NCI-H82 treated with DMSO at 0.1 percent for 48 hours (cell line): ENCODE measurements around the gene TNS1.

ENCODE experiments used
- DNase-seq: peaks from one replicate; lab custom pipeline; 2025; ENCODE audit not compliant: unreplicated experiment; lab: John Stamatoyannopoulos, UW

The TNS1 gene

DNA sequence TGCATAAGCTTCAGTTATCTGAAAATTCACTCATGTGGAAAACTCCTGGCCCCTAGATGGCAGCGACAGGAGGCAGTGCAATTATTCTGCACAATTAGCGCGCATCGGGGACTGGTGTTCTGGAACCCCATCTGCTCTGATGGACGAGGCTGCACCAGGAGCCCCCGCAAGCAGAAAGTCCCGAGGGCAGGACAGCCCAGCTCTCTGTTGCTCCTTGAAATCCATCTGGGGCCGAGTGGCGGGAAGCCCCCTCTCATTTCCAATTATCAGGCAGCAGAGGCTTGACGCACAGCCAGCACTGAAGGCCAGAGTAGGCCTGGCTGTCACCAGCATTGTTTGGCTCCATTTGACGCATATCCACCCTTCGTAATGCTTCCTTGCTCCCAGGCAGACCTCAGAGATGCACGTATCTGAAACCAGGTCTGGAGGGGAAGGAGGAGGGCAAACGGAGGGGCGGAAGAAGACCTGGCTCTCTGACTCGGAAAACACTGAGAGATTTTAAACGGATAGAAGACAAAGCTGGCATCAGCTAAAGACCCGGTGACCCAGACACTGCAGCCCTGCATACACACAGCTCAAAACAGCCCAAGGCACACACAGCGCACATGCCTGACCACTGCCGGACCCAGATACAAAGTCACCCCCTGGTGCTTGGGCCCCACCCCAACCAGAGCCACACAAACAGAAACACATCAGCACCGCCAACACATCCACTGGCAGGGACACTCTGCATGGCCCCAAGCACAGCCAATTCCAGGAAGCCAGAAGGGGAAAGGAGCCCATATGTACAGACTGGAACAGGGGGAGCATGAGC, 69.8 kb downstream of the TNS1 start:
- no peak for DNase-seq

DNA sequence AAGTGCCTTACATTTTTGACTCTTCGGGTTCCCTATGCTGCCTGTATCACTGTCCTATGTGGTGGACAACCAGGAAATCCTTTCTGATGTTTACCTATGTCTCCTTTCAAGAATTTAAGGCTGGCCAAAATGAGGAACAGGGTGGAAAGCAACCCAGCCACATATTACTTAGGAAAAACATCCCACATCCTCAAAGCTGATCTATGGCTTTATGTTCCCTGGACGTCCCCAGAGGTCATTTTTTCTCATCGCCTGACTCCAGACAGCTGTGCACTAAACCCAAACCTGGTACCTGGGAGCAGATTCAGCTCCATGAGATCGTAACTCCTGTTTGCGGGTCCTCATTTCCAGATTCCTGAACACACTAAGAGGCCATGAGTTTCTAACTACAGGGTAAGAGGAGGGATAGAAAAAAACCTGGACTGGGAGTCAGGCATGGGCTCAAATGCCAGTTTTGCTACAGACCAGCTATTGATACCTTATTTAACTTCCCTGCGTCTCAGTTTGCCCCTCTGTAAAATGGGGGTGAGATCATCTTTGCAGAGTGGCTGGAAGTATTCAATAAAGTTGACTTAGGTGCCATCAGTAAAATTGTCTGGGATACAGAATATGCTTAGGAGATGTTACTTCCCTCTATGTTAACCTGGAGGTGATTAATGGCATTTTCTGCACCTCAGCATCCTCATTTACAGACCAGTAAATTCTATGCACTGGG, 70.8 kb downstream of the TNS1 start:
- no peak for DNase-seq

DNA sequence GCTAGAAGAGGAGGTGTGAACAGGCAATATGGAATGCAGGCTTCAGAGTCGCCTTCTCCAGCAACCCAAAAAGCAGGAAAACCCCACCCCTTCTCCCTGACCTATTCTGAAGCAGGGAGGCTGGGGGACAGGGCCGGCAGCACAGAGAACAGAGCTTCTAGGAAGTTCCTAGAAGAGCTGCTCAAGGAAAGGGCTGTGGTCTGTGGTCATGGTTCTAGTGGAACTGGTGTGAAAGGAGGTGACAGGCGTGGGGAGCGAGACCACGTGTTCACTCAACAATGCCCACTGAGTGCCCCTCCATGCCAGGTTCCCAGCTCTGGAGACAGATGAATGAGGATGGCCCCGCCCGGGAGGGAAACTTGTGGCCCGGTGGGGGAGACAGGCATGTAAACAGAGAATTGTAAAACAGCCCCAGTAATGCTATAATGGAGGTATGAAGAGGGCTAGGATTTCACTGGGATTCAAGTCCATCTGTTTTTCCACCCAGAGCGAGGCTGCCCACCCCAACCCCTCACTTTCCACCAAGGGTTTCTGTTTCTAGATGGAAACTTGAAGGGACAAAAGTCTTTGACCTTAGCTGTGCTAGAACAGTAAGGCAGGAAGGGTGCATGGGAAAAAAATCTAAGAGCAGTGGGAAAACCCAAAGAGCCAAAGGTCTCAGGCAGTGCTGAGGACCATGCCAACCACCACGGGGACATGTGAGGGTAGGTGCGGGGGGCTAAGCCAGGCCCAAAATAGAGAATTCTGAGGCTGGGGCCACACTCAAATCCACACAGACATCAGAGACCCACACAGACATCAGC, 71.8 kb downstream of the TNS1 start:
- no peak for DNase-seq

DNA sequence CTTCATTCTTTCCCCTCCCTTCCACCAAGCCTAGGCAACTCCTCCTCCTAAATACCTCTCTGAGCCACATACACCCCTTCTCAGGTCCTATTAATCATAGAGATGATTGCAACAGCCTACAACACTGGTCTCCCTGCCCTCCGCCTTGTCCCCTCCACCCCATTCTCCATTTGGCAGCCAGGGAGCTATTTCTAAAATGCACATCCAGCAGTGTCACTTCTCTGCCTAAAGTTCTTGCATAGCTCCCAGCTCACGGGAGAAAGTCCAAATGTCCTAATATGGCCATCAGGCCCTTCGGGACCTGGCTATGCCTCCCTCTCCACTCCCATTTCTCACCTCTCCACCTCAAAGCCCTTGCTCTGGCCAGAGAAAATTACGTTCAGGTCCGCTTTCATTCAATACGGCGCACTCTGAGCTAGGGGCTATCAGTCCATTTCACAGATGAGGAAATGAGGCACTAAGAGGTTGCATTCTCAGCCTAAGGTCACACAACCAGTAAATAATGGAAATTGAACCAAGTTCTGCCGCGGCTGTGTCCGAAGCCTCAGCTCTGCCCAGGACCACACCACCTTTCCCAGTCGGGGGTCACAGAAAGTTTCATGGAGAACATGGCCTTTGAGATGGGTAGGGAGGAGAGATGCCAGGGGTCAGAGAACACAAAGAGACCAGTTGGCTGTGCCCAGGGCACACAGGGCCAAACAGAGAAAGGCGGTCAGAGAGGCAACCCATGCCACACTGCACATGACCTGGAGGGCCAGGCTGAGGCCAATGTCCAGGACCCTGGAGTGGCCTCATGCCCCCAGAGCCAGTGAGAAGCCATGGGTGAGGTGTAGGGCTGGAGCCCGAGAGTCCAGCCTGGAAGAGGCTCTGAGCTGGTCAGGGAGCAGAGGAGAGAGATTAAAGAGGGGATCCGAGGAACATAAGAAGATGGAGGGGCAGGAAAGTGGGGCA, 72.8 kb downstream of the TNS1 start:
- DNase-seq = no peak

DNA sequence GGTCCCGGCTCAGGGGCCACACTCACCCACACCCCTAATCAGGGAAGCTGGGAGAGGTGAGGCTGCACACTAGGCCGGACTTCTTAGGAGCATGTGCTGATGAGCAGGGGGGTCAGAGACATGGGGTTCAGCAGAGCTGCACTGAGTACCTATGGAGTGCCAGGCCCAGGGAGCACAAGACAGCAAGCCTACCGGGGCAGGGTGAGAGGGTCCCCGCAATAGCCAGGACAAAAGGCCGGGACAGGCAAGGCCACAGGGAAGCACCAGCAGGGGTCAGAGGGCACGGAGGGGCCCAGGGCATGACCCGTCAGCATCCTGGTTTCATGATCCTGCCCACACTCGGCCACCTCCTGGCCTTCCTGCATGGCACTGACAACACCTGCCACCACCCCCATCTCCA, 73.5 kb downstream of the TNS1 start:
- no peak for DNase-seq

DNA sequence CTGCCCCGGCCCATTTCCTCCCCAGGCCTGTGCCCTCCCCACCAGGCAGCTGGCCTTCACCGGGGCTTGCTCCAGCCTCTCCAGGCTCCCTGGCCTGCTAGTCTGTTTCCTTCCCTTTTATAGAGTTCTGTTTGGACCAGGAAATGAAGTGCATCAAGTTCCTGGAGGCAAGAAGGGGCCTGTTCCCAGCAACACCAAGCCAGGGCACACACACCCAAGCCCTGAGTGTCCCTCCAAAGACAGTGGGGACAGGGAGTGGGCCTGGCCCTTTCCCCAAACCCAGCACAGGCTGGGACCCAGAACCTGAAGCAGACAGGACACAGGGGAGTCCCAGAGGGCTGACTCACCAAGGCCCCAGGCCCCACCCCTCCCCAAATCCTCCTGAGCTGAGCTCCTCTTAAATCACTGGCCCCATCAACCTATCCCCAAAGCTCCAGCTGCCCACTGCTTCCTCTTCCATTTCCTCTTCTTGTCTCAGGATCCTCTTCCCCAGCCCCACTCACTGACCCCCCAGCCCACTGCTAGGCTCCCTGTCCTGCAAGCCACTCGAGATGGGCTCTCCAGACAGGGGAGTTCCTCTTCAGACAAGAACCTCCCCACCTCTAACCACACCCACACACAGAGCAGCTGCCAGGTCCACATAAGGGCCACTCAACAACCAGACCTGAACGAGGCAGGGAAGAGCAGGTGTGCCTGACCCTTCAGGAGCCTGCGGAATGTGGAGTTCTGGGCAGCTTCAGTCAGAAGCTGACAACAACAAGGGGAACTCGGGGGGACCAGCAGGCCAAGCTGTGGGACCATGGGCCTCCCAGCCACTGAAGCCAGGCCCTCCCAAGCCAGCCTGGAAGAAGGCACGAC, 74.2 kb downstream of the TNS1 start:
- no peak for DNase-seq

DNA sequence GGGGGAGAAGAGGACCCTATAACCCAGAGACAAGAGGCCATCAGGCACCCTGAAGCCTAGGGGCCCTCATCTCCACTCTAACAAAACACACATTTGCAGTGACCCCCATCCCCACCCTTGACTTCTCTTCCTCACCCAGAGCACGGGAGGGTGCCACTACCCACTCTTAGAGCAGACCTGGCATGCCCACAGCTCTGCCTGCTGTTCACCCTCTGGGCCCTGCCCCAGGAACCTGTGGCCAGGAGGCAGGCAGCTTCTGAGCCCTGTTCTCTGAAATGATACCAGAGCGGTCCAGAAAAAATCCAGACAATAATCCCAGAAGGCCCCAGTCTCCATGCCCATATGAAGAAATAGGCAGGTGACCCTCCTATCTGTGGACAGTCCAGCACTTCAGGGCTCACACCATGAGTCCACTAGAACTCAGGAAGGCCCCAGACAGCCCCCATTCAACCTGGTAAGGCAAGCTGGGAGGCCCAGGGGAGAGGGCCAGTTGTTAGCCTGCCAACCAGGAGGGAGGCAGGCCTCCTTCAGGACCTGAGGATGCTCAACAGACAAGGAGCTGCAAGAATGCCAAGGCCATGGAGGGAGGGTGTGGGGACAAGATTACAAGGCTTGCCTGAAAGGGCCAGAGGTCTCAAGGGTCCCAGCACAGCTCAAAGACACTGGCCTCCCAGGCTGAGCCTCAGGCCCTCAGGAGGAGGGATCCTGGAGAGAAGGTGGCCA, 75.0 kb downstream of the TNS1 start:
- no peak for DNase-seq

DNA sequence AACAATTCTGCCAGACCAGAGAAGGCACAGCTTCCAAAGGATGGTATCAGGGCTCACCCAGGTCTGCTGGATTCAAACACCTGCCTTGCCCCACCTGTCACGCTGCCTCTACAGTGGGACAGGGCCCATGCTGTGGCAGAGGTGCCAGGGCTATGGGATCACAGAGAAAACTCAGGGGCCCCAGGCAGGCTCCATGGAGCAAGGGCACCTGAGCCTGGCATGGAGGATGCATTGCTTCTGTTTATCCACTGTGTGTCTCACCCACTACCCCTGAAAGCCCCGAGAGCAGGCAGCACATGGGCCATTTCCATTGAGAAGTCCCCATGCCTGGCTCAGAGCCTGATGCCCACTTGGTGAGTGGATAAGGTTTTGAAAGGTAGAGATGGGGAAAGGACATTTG, 76.0 kb downstream of the TNS1 start:
- no peak for DNase-seq

DNA sequence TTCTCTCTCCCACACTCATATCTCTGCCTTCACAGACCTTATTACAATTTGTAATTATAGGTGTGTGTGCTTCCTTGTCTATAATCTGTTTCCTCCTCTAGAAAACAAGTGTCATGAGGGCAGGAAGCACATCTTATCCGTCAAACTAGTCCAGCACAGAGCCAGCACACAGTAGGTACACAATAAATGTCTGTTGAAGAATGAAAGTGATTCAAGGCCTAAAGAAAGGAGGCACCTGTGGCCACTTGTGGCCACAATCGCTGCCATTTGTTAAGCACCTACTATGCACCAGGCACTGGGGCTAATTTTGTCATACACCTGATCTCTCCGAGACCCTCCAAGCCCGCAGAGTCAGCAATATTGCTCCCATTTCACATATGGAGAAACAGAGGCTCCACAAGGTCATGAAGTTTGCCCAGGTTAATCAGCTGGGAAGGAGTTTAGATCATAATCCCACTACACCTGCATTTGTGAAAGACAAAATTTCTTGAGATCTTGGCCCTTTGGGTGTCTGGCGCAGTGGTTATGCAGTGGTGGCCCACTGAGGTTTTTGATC, 78.4 kb downstream of the TNS1 start:
- no peak for DNase-seq

DNA sequence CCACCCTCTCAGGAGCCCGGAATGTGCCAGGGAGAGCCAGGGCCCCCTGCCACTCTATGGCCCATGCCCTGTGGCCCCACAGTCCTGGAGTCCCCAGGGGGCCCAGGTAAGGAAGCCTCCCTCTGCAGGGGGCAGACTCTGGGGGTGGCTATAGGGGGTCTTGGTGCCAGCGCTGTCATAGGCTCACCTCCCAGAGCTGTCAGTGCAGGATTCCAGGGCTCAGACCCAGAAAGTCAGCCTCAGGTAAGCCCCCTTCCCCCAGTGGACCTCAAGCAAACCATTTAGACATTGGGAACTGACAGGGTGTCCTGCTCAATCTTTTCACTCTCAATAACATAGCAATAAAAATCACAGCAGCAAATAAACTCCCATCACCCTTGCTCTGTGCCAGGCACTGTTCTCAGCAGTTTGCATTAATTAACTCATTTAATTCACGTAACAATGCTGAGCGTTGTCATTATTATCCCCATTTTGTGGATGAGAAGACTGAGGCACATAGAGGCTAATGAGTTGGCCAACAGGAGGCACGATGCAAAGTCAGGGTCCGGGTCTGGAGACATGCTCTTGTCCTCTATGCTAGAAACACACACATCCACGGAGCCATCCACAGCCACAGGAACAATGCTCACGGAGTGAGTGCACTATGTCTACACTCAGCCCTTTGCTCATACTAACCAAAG, 79.6 kb downstream of the TNS1 start:
- DNase-seq = no peak

DNA sequence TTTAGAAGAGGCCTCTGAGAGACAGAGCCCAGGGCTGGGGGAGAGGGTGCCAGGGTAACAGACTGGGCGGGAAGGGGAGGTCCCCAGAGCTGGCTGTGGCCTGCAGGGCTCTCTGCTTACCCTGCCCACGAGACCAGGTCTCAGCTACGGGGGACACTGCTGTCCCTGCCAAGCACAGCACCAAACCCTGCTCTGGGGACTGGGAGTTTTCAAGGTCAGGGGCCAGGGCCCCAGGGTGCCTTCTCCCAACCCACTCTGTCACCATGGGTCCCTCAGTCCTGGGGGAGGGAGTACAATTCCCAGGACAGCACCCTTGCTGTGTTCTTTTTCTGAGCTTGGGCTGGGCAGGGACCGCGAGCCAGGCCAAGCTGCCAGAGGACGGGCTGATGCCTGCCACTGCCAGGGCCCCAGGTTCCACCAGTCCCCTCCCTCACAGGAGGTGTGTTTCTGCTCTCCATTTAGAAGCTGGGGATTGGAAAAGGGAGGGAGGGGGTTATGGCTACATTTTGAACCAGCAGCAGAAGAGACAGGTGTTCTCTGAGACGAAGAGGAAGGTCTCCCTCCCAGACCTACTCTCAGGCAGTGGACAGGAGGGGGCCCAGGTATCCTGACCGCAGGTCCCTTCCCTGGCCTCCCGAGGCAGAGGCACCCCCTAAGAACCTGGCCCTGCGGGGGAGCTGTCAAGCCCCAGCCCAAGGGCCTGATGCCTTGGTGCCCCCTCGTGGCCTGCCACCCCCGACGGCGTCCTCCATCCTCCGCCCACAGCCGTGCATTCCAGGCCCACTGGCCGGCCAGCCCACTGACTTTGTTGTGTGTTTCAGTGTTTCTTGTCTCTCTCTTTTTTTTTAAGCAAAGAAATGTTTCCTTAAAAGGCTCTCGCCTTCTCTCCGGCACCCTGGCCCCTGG, 80.4 kb downstream of the TNS1 start:
- no peak for DNase-seq

DNA sequence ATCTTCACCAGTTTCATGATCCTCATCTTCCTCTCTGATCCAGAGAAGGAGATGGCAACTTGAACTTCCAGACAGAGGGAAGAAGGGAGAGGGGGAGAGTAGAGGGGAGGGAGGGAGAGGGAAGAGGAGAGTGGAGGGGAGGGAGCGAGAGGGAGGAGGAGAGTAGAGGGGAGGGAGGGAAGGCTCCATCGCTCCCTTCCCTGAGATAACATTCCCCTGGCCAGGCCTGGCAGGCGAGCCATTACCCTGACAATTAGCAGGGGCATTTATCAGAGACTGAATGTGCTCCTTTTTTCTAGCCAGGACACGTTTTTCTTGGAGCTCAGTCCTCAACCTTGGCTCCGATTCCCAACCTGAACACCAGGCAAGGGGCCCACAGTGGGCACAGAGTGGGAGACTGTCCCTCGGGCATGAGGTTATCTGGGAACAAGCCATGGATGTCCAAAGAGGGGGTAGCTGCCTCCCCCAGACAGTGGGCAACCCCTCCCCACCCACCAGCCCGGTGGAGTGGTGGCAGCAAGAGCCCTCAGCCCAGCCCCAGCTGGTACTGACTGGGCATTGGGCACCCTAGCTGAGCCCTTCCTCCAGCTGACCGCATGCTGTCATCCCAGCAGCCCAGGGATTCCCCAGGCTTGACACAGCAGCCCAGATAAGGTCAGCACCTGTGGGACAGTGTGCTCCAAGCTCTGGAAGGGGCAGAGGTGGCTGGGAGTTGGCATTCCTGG, 81.8 kb downstream of the TNS1 start:
- DNase-seq = no peak

DNA sequence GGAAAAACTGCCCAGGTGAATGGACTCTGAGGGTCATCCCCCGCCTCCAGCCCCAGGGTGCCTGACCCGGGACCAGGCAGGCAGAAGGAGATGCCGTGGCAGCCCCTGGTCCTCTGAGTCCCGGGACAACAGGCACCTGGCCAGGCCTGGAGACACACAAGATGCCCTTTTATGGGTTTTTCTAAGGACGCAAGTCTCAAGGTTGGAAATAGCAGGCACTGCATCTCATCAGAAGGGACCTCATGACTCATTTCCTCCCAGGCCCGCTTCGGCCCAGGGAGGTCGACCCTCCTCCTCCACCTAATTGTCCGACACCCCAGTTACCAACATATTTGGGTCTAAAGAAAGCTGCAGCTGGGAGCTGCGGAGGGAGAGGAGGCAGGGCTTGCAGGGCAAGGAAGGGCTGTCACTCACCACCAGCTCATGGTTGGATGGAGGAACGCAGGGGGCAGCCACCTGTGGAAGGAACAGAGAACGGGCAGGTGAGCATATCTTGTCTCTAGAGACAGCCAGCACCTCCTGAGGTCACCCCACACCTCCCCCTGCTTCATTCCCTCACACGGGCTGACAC, 82.9 kb downstream of the TNS1 start:
- DNase-seq = no peak

DNA sequence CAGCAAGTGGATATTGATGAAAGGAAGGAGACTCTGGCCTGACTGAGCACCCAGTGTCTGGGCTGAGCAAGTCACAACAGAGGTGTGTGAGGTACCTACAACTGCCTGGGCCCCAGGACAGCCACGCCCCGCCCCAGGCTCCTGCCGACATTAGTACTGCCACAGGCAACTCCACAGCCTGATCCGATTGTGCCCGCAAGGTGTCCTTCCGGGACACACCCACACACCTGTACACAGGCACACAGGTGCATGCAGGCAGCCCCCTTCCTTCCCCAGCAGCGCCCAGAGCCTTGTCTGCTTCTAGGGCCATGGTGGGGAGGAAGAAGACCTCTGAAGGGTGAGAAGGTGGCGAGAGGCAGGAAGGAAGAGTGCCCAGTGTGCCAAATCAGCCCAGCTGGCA, 83.6 kb downstream of the TNS1 start:
- DNase-seq = no peak

DNA sequence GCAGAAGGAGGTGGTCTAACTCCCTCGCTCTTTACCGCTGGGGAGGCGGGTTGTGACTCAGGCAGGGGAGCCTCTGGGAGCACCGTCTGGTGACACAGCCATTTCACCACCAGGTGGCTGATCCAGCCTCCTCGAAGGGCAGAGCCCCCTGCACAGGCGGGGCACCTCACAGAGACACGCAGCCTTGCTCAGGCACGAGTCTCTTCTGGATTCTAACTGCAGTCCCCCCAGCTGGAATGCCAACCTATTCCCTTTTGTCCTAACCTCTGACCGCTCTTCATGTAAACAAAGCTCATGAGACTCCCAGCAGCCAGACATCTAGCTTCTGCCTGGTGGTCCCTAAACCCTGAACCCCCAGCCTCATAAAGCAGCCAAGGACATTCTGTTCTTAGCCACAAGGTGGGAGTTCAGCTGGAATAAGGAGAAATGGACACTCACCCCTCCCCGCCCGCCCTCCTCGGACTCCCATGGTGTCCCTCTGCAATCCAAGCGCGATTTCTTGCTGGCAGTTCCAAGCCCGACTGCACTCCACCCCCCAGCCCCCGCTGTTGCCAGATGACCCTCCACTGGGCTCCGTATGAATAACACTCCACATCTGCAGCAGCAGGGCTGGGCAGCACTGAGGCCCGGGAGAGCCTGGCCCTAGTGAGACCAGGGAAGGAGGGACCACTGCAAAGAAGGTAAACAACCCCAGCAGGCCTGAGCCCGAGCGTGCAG, 84.3 kb downstream of the TNS1 start:
- DNase-seq = no peak
